H1 (cell line): Measurements from ENCODE around the gene NDUFS3. TPM values are rescaled to one million over a fixed set of nuclear protein-coding genes. Genes with fewer than 3 reads are reported as not detected.

Source experiments
- ASH2L ChIP-seq: fragments of 200-600, 300-600 bp; sonication (generic); IDR thresholded peaks from one replicate; pipeline ENCODE4 v1.7.1; 2017; ENCODE audit warnings: low read length
- CHD2 ChIP-seq: IDR thresholded peaks from 2 replicates; pipeline ENCODE4 v1.6.1; 2012; ENCODE audit warnings: low read length, improper control_type of control experiment
- CTBP2 ChIP-seq: IDR thresholded peaks from 2 replicates; pipeline ENCODE4 v1.7.0; 2011; ENCODE audit warnings: borderline replicate concordance, mild to moderate bottlenecking, moderate library complexity, mixed read lengths, low read length; ENCODE audit not compliant: insufficient read depth, insufficient read length
- HDAC2 ChIP-seq, 2 experiments: fragments of 300-600 bp in 1 of 2; sonication (generic) in 1 of 2; IDR thresholded peaks; 2 replicates each; pipeline ENCODE4 v1.6.1; 2011 to 2012; ENCODE audit warnings: low read depth in 2 of 2, low read length in 2 of 2, mild to moderate bottlenecking in 2 of 2, moderate library complexity in 2 of 2, borderline replicate concordance in 1 of 2, inconsistent platforms in 1 of 2
- KDM1A ChIP-seq: fragments of 200-600, 300-600 bp; sonication (generic); IDR thresholded peaks from 2 replicates; pipeline ENCODE4 v1.7.1; 2016; ENCODE audit warnings: mild to moderate bottlenecking, low read length, borderline replicate concordance
- PHF8 ChIP-seq: fragments of 200-600 bp; sonication (generic); conservative IDR thresholded peaks from 2 replicates; pipeline ENCODE4 v1.7.1; 2012; ENCODE audit warnings: low read depth, mild to moderate bottlenecking, inconsistent platforms, low read length, moderate library complexity
- RBBP5 ChIP-seq: IDR thresholded peaks from 2 replicates; pipeline ENCODE4 v1.7.1; 2012; ENCODE audit warnings: low read depth, mild to moderate bottlenecking, inconsistent platforms, low read length, moderate library complexity, borderline replicate concordance
- TAF1 ChIP-seq: IDR thresholded peaks from 2 replicates; pipeline ENCODE4 v1.6.1; 2011; ENCODE audit warnings: mild to moderate bottlenecking, low read depth, low read length
- TBP ChIP-seq: IDR thresholded peaks from 2 replicates; pipeline ENCODE4 v1.6.1; 2011; ENCODE audit warnings: low read depth, low read length, improper control_type of control experiment
- YY1 ChIP-seq: IDR thresholded peaks from 2 replicates; pipeline ENCODE4 v1.6.1; 2011; ENCODE audit warnings: low read depth, mild to moderate bottlenecking, low read length
- polyA plus RNA-seq, 7 experiments: library from polyadenylated mRNA; depleted of rRNA in 3 of 7; stranded (reverse) in 5 of 7; unstranded in 2 of 7; fragments of >200 nt in 5 of 7; fragments of 200-250 nt in 2 of 7; gene quantifications; 1 replicate in 5 of 7; 2 replicates in 1 of 7; 4 replicates in 1 of 7; pipeline versions ENCODE4 v1.2.1 to v1.2.3, GENCODE V29; 2011 to 2013; ENCODE audit warnings: missing spikeins in 2 of 7, mixed read lengths in 2 of 7
- total RNA-seq: library from RNA; stranded (reverse); fragmentation: NEBNext Ultra II Directional; extraction: Animal tissue kit (Norgen Biotek cat#: 25700); gene quantifications from 2 replicates; pipeline ENCODE4 v1.2.1, GENCODE V29; 2021
- TF ChIP-seq, protein P1 (sequence below): IDR thresholded peaks from 2 replicates; pipeline ENCODE4 v1.6.1; 2011; ENCODE audit warnings: low read length, improper control_type of control experiment
- TF ChIP-seq, protein P2 (sequence below): IDR thresholded peaks from 2 replicates; pipeline ENCODE4 v1.6.1; 2012; ENCODE audit warnings: inconsistent platforms
- TF ChIP-seq, protein P3 (sequence below), 3 experiments: IDR thresholded peaks; 1 replicate in 2 of 3; 2 replicates in 1 of 3; pipeline versions ENCODE4 v1.5.1 to v1.6.1; 2011; ENCODE audit warnings: low read length in 3 of 3, mild to moderate bottlenecking in 3 of 3, inconsistent platforms in 2 of 3, low read depth in 1 of 3, moderate library complexity in 1 of 3; ENCODE audit not compliant: insufficient read depth in 1 of 3; ENCODE audit errors: control extremely low read depth in 1 of 3

The NDUFS3 gene
- total and polyA plus RNA-seq, 2 of the 8 experiments (the other 6 are each of a cell fraction or from before 2014, with no cell fraction given) = 135 to 241 TPM

DNA sequence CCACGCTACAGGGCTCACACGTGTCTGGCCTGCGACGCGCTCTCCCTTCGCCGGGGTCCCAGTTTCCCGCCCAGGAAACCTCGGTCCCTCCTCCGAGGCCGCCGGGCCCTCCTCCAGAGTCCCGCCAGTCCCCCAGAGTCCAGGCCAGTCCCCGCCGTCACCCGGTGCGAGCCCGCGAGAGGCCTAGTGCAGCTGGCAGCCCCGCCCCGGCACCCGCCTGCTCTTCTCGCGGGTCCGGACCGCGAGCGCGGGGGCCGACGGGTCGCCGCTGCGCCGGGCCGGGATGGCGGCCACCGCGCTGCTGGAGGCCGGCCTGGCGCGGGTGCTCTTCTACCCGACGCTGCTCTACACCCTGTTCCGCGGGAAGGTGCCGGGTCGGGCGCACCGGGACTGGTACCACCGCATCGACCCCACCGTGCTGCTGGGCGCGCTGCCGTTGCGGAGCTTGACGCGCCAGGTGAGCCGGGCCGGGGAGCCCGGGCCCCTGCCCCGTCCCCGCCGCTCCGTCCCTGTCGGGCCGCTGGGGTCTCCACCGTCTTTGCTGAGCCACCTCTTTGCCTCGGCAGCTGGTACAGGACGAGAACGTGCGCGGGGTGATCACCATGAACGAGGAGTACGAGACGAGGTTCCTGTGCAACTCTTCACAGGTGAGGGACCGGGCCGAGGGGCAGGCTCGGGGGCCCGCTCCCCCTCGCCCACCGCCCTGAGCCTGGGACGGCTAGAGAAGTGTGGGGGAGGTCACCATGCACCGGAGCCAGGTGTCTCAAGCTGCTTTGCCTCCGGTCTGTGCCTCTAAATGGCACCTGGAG is 13.3 kb upstream of the NDUFS3 start, which contains the start of gene PTPMT1 (continued):
- no peak for TF ChIP-seq KDM1A
- TF ChIP-seq TBP = peak; percentile 61; the same call in 1 of the 2 replicates
- 0 out of 2 replicates have a peak, but pooled peaks have one; percentile 76 for TF ChIP-seq RBBP5
- TF ChIP-seq TAF1 = peak; percentile 83
- peak; percentile 85 for TF ChIP-seq CHD2
- TF ChIP-seq, protein P1, sequence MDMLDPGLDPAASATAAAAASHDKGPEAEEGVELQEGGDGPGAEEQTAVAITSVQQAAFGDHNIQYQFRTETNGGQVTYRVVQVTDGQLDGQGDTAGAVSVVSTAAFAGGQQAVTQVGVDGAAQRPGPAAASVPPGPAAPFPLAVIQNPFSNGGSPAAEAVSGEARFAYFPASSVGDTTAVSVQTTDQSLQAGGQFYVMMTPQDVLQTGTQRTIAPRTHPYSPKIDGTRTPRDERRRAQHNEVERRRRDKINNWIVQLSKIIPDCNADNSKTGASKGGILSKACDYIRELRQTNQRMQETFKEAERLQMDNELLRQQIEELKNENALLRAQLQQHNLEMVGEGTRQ = peak; percentile 9; the same call in 1 of the 2 replicates
- TF ChIP-seq, protein P2, sequence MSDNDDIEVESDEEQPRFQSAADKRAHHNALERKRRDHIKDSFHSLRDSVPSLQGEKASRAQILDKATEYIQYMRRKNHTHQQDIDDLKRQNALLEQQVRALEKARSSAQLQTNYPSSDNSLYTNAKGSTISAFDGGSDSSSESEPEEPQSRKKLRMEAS = peak; percentile 98
- peak; percentile 70 for TF ChIP-seq ASH2L
- no peak for TF ChIP-seq CTBP2
- TF ChIP-seq PHF8 = peak; percentile 97
- TF ChIP-seq, protein P3, sequence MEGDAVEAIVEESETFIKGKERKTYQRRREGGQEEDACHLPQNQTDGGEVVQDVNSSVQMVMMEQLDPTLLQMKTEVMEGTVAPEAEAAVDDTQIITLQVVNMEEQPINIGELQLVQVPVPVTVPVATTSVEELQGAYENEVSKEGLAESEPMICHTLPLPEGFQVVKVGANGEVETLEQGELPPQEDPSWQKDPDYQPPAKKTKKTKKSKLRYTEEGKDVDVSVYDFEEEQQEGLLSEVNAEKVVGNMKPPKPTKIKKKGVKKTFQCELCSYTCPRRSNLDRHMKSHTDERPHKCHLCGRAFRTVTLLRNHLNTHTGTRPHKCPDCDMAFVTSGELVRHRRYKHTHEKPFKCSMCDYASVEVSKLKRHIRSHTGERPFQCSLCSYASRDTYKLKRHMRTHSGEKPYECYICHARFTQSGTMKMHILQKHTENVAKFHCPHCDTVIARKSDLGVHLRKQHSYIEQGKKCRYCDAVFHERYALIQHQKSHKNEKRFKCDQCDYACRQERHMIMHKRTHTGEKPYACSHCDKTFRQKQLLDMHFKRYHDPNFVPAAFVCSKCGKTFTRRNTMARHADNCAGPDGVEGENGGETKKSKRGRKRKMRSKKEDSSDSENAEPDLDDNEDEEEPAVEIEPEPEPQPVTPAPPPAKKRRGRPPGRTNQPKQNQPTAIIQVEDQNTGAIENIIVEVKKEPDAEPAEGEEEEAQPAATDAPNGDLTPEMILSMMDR (IDR thresholded peaks at IDR 0.05; ENCODE audit: control extremely low read depth in 1 of 3, insufficient read depth in 1 of 3, low read depth in 1 of 3, low read length in 3 of 3) = 0 out of 4 replicates have a peak, but pooled peaks of 1 of the 3 experiments have one; percentile 1
- TF ChIP-seq HDAC2 (IDR thresholded peaks at IDR 0.05; ENCODE audit: borderline replicate concordance in 1 of 2, low read depth in 2 of 2, low read length in 2 of 2) = no peak; a peak in 1 of 4 replicates
- TF ChIP-seq YY1 = peak; percentile 82; the same call in 1 of the 2 replicates
